K562 (cell line): Measurements from ENCODE around the gene LSM12.

Experiments used
- BCL6 ChIP-seq: fragments of 250-450 bp; sonication (Bioruptor Pico); IDR thresholded peaks from 2 replicates; pipeline ENCODE4 v1.4.0; 2020
- BRCA1 ChIP-seq, 2 experiments: fragments of 450-650 bp in 1 of 2; sonication (generic) in 1 of 2; formaldehyde crosslinking in 1 of 2; IDR thresholded peaks; 2 replicates each; pipeline versions ENCODE4 v1.5.0 to v1.6.1; 2017 to 2020; ENCODE audit warnings: mild to moderate bottlenecking in 1 of 2, missing genetic modification reagents in 1 of 2
- CBFB ChIP-seq: sonication (generic); formaldehyde crosslinking; IDR thresholded peaks from 2 replicates; pipeline ENCODE4 v1.4.0; 2020; ENCODE audit warnings: mild to moderate bottlenecking, missing genetic modification reagents
- CBX2 ChIP-seq: fragments of 200-600 bp; sonication (generic); IDR thresholded peaks from one replicate; pipeline ENCODE4 v1.6.1; 2012; ENCODE audit warnings: mild to moderate bottlenecking, low read length, inconsistent platforms; ENCODE audit not compliant: insufficient read depth, poor library complexity, severe bottlenecking
- CTCF ChIP-seq, 3 experiments: IDR thresholded peaks in 2 of 3; conservative IDR thresholded peaks in 1 of 3; 2 replicates each; pipeline ENCODE4 v1.5.1; 2011 to 2012; ENCODE audit warnings: low read length in 3 of 3, mild to moderate bottlenecking in 3 of 3, control low read depth in 2 of 3, improper control_type of control experiment in 1 of 3, inconsistent platforms in 1 of 3, low read depth in 1 of 3, mixed read lengths in 1 of 3, moderate library complexity in 1 of 3; ENCODE audit not compliant: insufficient read depth in 2 of 3
- JUN ChIP-seq, 2 experiments: sonication (generic) in 1 of 2; formaldehyde crosslinking in 1 of 2; IDR thresholded peaks; 2 replicates each; pipeline versions ENCODE4 v1.6.1 to v1.8.0; 2012 to 2022; ENCODE audit warnings: borderline replicate concordance in 2 of 2, mild to moderate bottlenecking in 2 of 2, improper control_type of control experiment in 1 of 2, low read depth in 1 of 2, low read length in 1 of 2, missing genetic modification reagents in 1 of 2
- MCM7 ChIP-seq, 2 experiments: fragments of 450-650 bp; IDR thresholded peaks; 2 replicates each; pipeline ENCODE4 v1.6.1; 2016 to 2018
- NFRKB ChIP-seq: fragments of 450-650 bp; IDR thresholded peaks from 2 replicates; pipeline ENCODE4 v1.6.1; 2016; ENCODE audit warnings: low read depth
- RB1 ChIP-seq: fragments of 450-650 bp; IDR thresholded peaks from 2 replicates; pipeline ENCODE4 v1.6.1; 2017; ENCODE audit warnings: low read depth, mild to moderate bottlenecking
- SAFB2 ChIP-seq: fragments of 200-400 bp; formaldehyde crosslinking; IDR thresholded peaks from 2 replicates; pipeline ENCODE4 v1.6.1; 2018; ENCODE audit warnings: borderline replicate concordance, low read length, low read depth, moderate library complexity; ENCODE audit not compliant: severe bottlenecking
- ZNF384 ChIP-seq: IDR thresholded peaks from 2 replicates; pipeline ENCODE4 v1.6.1; 2012; ENCODE audit warnings: low read depth, low read length, improper control_type of control experiment

- TF ChIP-seq CBFB (CRISPR knock-in tag) (no peak), BRCA1 (IDR thresholded peaks at IDR 0.05) (no peak), BRCA1 (CRISPR knock-in tag; IDR thresholded peaks at IDR 0.05) (no peak), RB1 (no peak), MCM7 (IDR thresholded peaks at IDR 0.05) (no peak), JUN (IDR thresholded peaks at IDR 0.05; ENCODE audit: borderline replicate concordance, low read depth, low read length) (no peak), JUN (CRISPR knock-in tag; IDR thresholded peaks at IDR 0.05; ENCODE audit: borderline replicate concordance) (no peak), CTCF (IDR thresholded peaks at IDR 0.05 in 2 of 3, conservative IDR thresholded peaks at IDR 0.05 in 1 of 3; ENCODE audit: insufficient read depth in 2 of 3, low read depth in 1 of 3, low read length in 3 of 3) (no peak), SAFB2 (no peak), BCL6 (CRISPR knock-in tag) (no peak), ZNF384 (no peak), NFRKB (no peak), CBX2 (no peak)
Observed at GRCh38 chr17:44110011-44110686, 43.7 kb upstream of the LSM12 start.
